ENCODE data around the gene LRRC30. TPM values are rescaled to one million over a fixed set of nuclear protein-coding genes. Genes with fewer than 3 reads are reported as not detected.

Gene LRRC30
- total and polyA plus RNA-seq, 2 experiments from 2014 or later: not detected

GRCh38 chr18:7233134-7233810 is 2.4 kb downstream of the LRRC30 start:
- no peak overlapping the region for H3K4me3 ChIP-seq
- no peaks in the 10 kb centered on the region for H3K36me3 ChIP-seq (replicated peaks; ENCODE audit: insufficient read depth, low read depth)
- no peaks in the 10 kb centered on the region for H3K79me2 ChIP-seq
- no peaks in the 10 kb centered on the region for H3K27me3 ChIP-seq
- DNase-seq (ENCODE audit: low spot score): no peak
- no peaks in the 10 kb centered on the region for H3K9me3 ChIP-seq (ENCODE audit: low read depth)
- H3K27ac ChIP-seq: no peak overlapping the region
- no peak overlapping the region for H3K4me2 ChIP-seq
- no peaks in the 10 kb centered on the region for H3K9me2 ChIP-seq (replicated peaks; ENCODE audit: insufficient read depth)
- WGBS (ENCODE audit: low lambda C conversion rate, missing lambda C conversion rate): 71% methylated on average over 8 of the region's 8 CpGs
- TF ChIP-seq CTCF (IDR thresholded peaks at IDR 0.05; ENCODE audit: poor library complexity): no peak
- no peak for TF ChIP-seq EZH2 (IDR thresholded peaks at IDR 0.05; ENCODE audit: borderline replicate concordance)
- no peak for TF ChIP-seq EZH2phosphoT487 (IDR thresholded peaks at IDR 0.05; ENCODE audit: low read depth, severe bottlenecking, unreplicated experiment)
- no peaks in the 10 kb centered on the region for H3K4me1 ChIP-seq (ENCODE audit: insufficient read depth)
- no peaks in the 10 kb centered on the region for H4K20me1 ChIP-seq (ENCODE audit: insufficient read depth, poor library complexity, severe bottlenecking)
- no peak overlapping the region for H2AFZ ChIP-seq

- Histone ChIP-seq H3K36me3 (replicated peaks; ENCODE audit: insufficient read depth, low read depth) (no peaks in the 10 kb centered on the region), H3K9me3 (ENCODE audit: low read depth) (no peaks in the 10 kb centered on the region), H3K27ac (no peak overlapping the region), H3K79me2 (no peaks in the 10 kb centered on the region), H3K27me3 (no peaks in the 10 kb centered on the region), H3K4me3 (no peak overlapping the region), H4K20me1 (ENCODE audit: insufficient read depth, poor library complexity, severe bottlenecking) (no peaks in the 10 kb centered on the region), H3K9me2 (replicated peaks; ENCODE audit: insufficient read depth) (no peaks in the 10 kb centered on the region), H2AFZ (no peak overlapping the region), H3K4me2 (no peak overlapping the region), H3K4me1 (ENCODE audit: insufficient read depth) (no peaks in the 10 kb centered on the region)
- 90% methylated on average over 6 of the region's 6 CpGs for WGBS (ENCODE audit: low lambda C conversion rate, missing lambda C conversion rate)
- DNase-seq (ENCODE audit: low spot score): no peak
- no peak for TF ChIP-seq EZH2phosphoT487 (IDR thresholded peaks at IDR 0.05; ENCODE audit: low read depth, severe bottlenecking, unreplicated experiment)
- TF ChIP-seq EZH2 (IDR thresholded peaks at IDR 0.05; ENCODE audit: borderline replicate concordance): no peak
- no peak for TF ChIP-seq CTCF (IDR thresholded peaks at IDR 0.05; ENCODE audit: poor library complexity)
Observed at GRCh38 chr18:7234091-7234490, 3.2 kb downstream of the LRRC30 start.

- Histone ChIP-seq H4K20me1 (ENCODE audit: insufficient read depth, poor library complexity, severe bottlenecking) (no peaks in the 10 kb centered on the region), H3K27ac (no peak overlapping the region), H3K4me3 (no peak overlapping the region), H2AFZ (no peak overlapping the region), H3K9me3 (ENCODE audit: low read depth) (no peaks in the 10 kb centered on the region), H3K79me2 (no peaks in the 10 kb centered on the region), H3K4me1 (ENCODE audit: insufficient read depth) (no peaks in the 10 kb centered on the region), H3K9me2 (replicated peaks; ENCODE audit: insufficient read depth) (no peaks in the 10 kb centered on the region), H3K4me2 (no peak overlapping the region), H3K27me3 (no peaks in the 10 kb centered on the region), H3K36me3 (replicated peaks; ENCODE audit: insufficient read depth, low read depth) (no peaks in the 10 kb centered on the region)
- 89% methylated on average over 4 of the region's 4 CpGs for WGBS (ENCODE audit: low lambda C conversion rate, missing lambda C conversion rate)
- TF ChIP-seq CTCF (IDR thresholded peaks at IDR 0.05; ENCODE audit: poor library complexity) (no peak), EZH2phosphoT487 (IDR thresholded peaks at IDR 0.05; ENCODE audit: low read depth, severe bottlenecking, unreplicated experiment) (no peak), EZH2 (IDR thresholded peaks at IDR 0.05; ENCODE audit: borderline replicate concordance) (no peak)
- no peak for DNase-seq (ENCODE audit: low spot score)
Observed at GRCh38 chr18:7234956-7235355, 4.1 kb downstream of the LRRC30 start.
